Stomach (tissue), 9 donors: ENCODE results near the gene BPI. TPM values are rescaled to one million over a fixed set of nuclear protein-coding genes. Genes with fewer than 3 reads are reported as not detected.
A peak's percentile ranks its signal among the peaks of the same experiment; 100 is the strongest.

Source experiments
- DNase-seq, 2 donors: peaks; one replicate each; pipeline versions ENCODE4 v3.0.0 to v3.0.0-alpha.2; 2013 to 2019
- H3K27ac ChIP-seq, 5 donors: fragments of 200-600 bp in 4 of 5; sonication (generic) in 4 of 5; one replicate each; pipeline ENCODE4 v1.5.1; 2013 to 2019; ENCODE audit warnings: mild to moderate bottlenecking in 1 of 5, moderate library complexity in 1 of 5
- H3K27me3 ChIP-seq, 3 donors: fragments of 200-600 bp; sonication (generic); one replicate each; pipeline ENCODE4 v1.5.1; 2017 to 2019; ENCODE audit warnings: mixed run types in 1 of 3
- H3K36me3 ChIP-seq, 4 donors: fragments of 200-600 bp; sonication (generic); 1 replicate in 3 of 4; 2 replicates in 1 of 4; pipeline ENCODE4 v1.5.1; 2016 to 2019
- H3K4me1 ChIP-seq, 4 donors: fragments of 200-600 bp; sonication (generic); one replicate each; pipeline ENCODE4 v1.5.1; 2016 to 2019
- H3K4me3 ChIP-seq, 4 donors: fragments of 200-600 bp; sonication (generic) in 3 of 4; one replicate each; pipeline ENCODE4 v1.5.1; 2016 to 2019; ENCODE audit warnings: mild to moderate bottlenecking in 1 of 4
- H3K9me3 ChIP-seq, 4 donors: fragments of 200-600 bp; sonication (generic); one replicate each; pipeline ENCODE4 v1.5.1; 2016 to 2019
- CTCF ChIP-seq, 7 experiments: fragments of 450-650 bp in 4 of 7; fragments of 200-600 bp in 3 of 7; sonication (generic) in 3 of 7; IDR thresholded peaks; one replicate each; pipeline ENCODE4 v1.5.1; 2016 to 2019; ENCODE audit warnings: antibody characterized with exemption in 7 of 7, control low read depth in 2 of 7, mild to moderate bottlenecking in 1 of 7
- EP300 ChIP-seq: sonication (generic); formaldehyde crosslinking; IDR thresholded peaks from one replicate; pipeline ENCODE4 v1.6.1; 2017; ENCODE audit warnings: antibody characterized with exemption
- POLR2A ChIP-seq, 4 donors: fragments of 450-650 bp; IDR thresholded peaks; one replicate each; pipeline ENCODE4 v1.6.1; 2016; ENCODE audit warnings: antibody characterized with exemption in 4 of 4, control low read depth in 2 of 4, mild to moderate bottlenecking in 1 of 4, moderate library complexity in 1 of 4
- POLR2AphosphoS5 ChIP-seq, 3 donors: sonication (generic); formaldehyde crosslinking; IDR thresholded peaks; one replicate each; pipeline ENCODE4 v1.6.1; 2016; ENCODE audit warnings: antibody characterized with exemption in 3 of 3
- WGBS, 5 donors: extraction: QIAGEN DNeasy Blood & Tissue Kit in 3 of 5; methylation state at CpG; one replicate each; pipeline versions ENCODE4 v1.1.5 to v1.1.7; 2013 to 2018; 5-methylcytosine and 5-hydroxymethylcytosine counted together
- intact Hi-C: fragments of 100-400 bp; cut with DNase I; formaldehyde crosslinking; loops from one replicate; pipeline ENCODE4 v1.15.1; 2023; ENCODE audit warnings: low total_unique reads
- polyA plus RNA-seq, 3 donors: library from polyadenylated mRNA; stranded (reverse); fragments of 200-250 nt; gene quantifications; one replicate each; pipeline ENCODE4 v1.2.3, GENCODE V29; 2013
- total RNA-seq, 5 donors: library from RNA; depleted of rRNA; stranded (reverse); fragments of >200 nt; gene quantifications; one replicate each; pipeline versions ENCODE4 v1.1.0 to v1.2.3, GENCODE V29; 2014 to 2016
- donor health status: healthy with polysubstance abuse.
- donor health status: Bipolar disorder and iron deficiency.
- donor health status: healthy.

BPI gene
- total and polyA plus RNA-seq, 8 donors = 0.13 to 4.8 (median 0.86) TPM; not detected in 4

- no peak for DNase-seq
- intact Hi-C loops = no loop called here
- WGBS, 5 donors = 47 to 66% (median 58%) methylated on average over 8 of the region's 8 CpGs
- Histone ChIP-seq H3K27ac (peak overlapping the region in 4 of 5 donors; percentile 74 to 89 (median 84)), H3K4me3 (peak overlapping the region in 3 of 4 donors; percentile 40 to 47 (median 42)), H3K27me3 (peaks cover 0 to 38% (median 24%) of the 10 kb centered on the region in 3 donors), H3K9me3 (peaks cover 0 to 5% (median 0%) of the 10 kb centered on the region in 4 donors), H3K4me1 (peaks cover 9 to 18% (median 10%) of the 10 kb centered on the region in 4 donors), H3K36me3 (no peaks in the 10 kb centered on the region)
- TF ChIP-seq POLR2AphosphoS5 (IDR thresholded peaks at IDR 0.05) = no peak
- TF ChIP-seq EP300 = no peak
- no peak for TF ChIP-seq POLR2A (IDR thresholded peaks at IDR 0.05)
- no peak for TF ChIP-seq CTCF (IDR thresholded peaks at IDR 0.05)
Observed at GRCh38 chr20:38261054-38261390, 42.9 kb upstream of the BPI start.

- TF ChIP-seq POLR2A (IDR thresholded peaks at IDR 0.05) (no peak), CTCF (IDR thresholded peaks at IDR 0.05) (no peak), EP300 (no peak), POLR2AphosphoS5 (IDR thresholded peaks at IDR 0.05) (no peak)
- WGBS, 5 donors = 81 to 88% (median 87%) methylated on average over 6 of the region's 6 CpGs
- intact Hi-C loops = no loop called here
Observed at GRCh38 chr20:38262931-38263330, 41.0 kb upstream of the BPI start.

GRCh38 chr20:38266426-38266825, 37.5 kb upstream of the BPI start:
- no peak overlapping the region for H3K27ac ChIP-seq
- intact Hi-C loops = no loop called here
- TF ChIP-seq POLR2AphosphoS5 (IDR thresholded peaks at IDR 0.05) = no peak
- no peak for TF ChIP-seq POLR2A (IDR thresholded peaks at IDR 0.05)
- no peak for TF ChIP-seq EP300
- TF ChIP-seq CTCF (IDR thresholded peaks at IDR 0.05) = no peak
- no peak overlapping the region for H3K4me3 ChIP-seq
- DNase-seq = no peak
- peaks cover 0 to 11% (median 5%) of the 10 kb centered on the region in 4 donors for H3K4me1 ChIP-seq
- H3K27me3 ChIP-seq = peaks cover 0 to 18% (median 5%) of the 10 kb centered on the region in 3 donors
- no peaks in the 10 kb centered on the region for H3K36me3 ChIP-seq
- 86 to 97% (median 89%) methylated on average over 2 of the region's 2 CpGs for WGBS, 5 donors
- H3K9me3 ChIP-seq = peaks cover 0 to 5% (median 0%) of the 10 kb centered on the region in 4 donors

More at GRCh38 chr20:38262931-38263330, 41.0 kb upstream of the BPI start:
- Histone ChIP-seq H3K9me3 (peaks cover 0 to 5% (median 0%) of the 10 kb centered on the region in 4 donors), H3K4me1 (peaks cover 9 to 18% (median 10%) of the 10 kb centered on the region in 4 donors), H3K27me3 (peaks cover 0 to 38% (median 24%) of the 10 kb centered on the region in 3 donors), H3K27ac (no peak overlapping the region), H3K4me3 (no peak overlapping the region), H3K36me3 (no peaks in the 10 kb centered on the region)
- no peak for DNase-seq

GRCh38 chr20:38267296-38267695, 36.7 kb upstream of the BPI start:
- WGBS, 5 donors = 61 to 74% (median 71%) methylated on average over 2 of the region's 2 CpGs
- no peak overlapping the region for H3K27ac ChIP-seq

More at GRCh38 chr20:38267296-38267695, 36.7 kb upstream of the BPI start:
- peaks cover 0 to 11% (median 8%) of the 10 kb centered on the region in 4 donors for H3K4me1 ChIP-seq
- intact Hi-C loops = no loop called here
- H3K27me3 ChIP-seq = peaks cover 0 to 12% (median 0%) of the 10 kb centered on the region in 3 donors
- no peaks in the 10 kb centered on the region for H3K36me3 ChIP-seq
- H3K4me3 ChIP-seq = no peak overlapping the region
- TF ChIP-seq EP300 (no peak), CTCF (IDR thresholded peaks at IDR 0.05) (no peak), POLR2A (IDR thresholded peaks at IDR 0.05) (no peak), POLR2AphosphoS5 (IDR thresholded peaks at IDR 0.05) (no peak)
- H3K9me3 ChIP-seq = peaks cover 0 to 5% (median 0%) of the 10 kb centered on the region in 4 donors
- no peak for DNase-seq
